Globus pallidus (tissue), 1 donor: ENCODE results near the gene PATE3.

Experiments used
- DNase-seq: peaks from one replicate; pipeline ENCODE4 v3.0.0-alpha.2; 2015; ENCODE audit warnings: low spot score

The PATE3 gene

GRCh38 chr11:125787827-125788226 lies at the start of gene PATE3:
Gene PATE3, plus strand, starts transcription at chr11:125788127. Its CDS starts 25 bp downstream, at chr11:125788152.
- no peak for DNase-seq

GRCh38 chr11:125740617-125741016 lies 47.3 kb upstream of the PATE3 start:
- no peak for DNase-seq

- DNase-seq, result no peak
Observed at GRCh38 chr11:125743681-125744080, 44.2 kb upstream of the PATE3 start.

GRCh38 chr11:125745979-125746378 lies 41.9 kb upstream of the PATE3 start, which contains the start of gene PATE1:
Gene PATE1, plus strand, starts transcription at chr11:125746279. Its CDS starts 26 bp downstream, at chr11:125746305.
- no peak for DNase-seq

GRCh38 chr11:125750629-125751028 lies 37.3 kb upstream of the PATE3 start:
- no peak for DNase-seq

- DNase-seq, result no peak
Observed at GRCh38 chr11:125756050-125756449, 31.9 kb upstream of the PATE3 start.

GRCh38 chr11:125762445-125762844 lies 25.5 kb upstream of the PATE3 start:
- DNase-seq, result no peak

- DNase-seq, result no peak
Observed at GRCh38 chr11:125763483-125763882, 24.4 kb upstream of the PATE3 start.

- no peak for DNase-seq
Observed at GRCh38 chr11:125766251-125766650, 21.7 kb upstream of the PATE3 start.

GRCh38 chr11:125768336-125769046 lies 19.4 kb upstream of the PATE3 start:
- no peak for DNase-seq

- DNase-seq, result no peak
Observed at GRCh38 chr11:125770583-125770982, 17.3 kb upstream of the PATE3 start.

- no peak for DNase-seq
Observed at GRCh38 chr11:125772834-125773505, 15.0 kb upstream of the PATE3 start.

- DNase-seq, result no peak
Observed at GRCh38 chr11:125773516-125773915, 14.4 kb upstream of the PATE3 start.

GRCh38 chr11:125777309-125777708 lies 10.6 kb upstream of the PATE3 start:
- no peak for DNase-seq

GRCh38 chr11:125778728-125779127 lies 9.2 kb upstream of the PATE3 start, which contains the start of gene PATE2:
Gene PATE2, minus strand, starts transcription at chr11:125778828. Its CDS starts 55 bp downstream, at chr11:125778773.
- DNase-seq, result no peak

GRCh38 chr11:125784678-125785077 lies 3.2 kb upstream of the PATE3 start:
- DNase-seq, result no peak

- DNase-seq, result no peak
Observed at GRCh38 chr11:125790825-125791224, 2.9 kb downstream of the PATE3 start.

GRCh38 chr11:125797641-125798040 lies 9.7 kb downstream of the PATE3 start:
- no peak for DNase-seq

GRCh38 chr11:125799808-125800207 lies 11.9 kb downstream of the PATE3 start:
- DNase-seq, result no peak

- DNase-seq, result no peak
Observed at GRCh38 chr11:125802387-125802786, 14.5 kb downstream of the PATE3 start.

GRCh38 chr11:125807909-125808308 lies 20.0 kb downstream of the PATE3 start:
- DNase-seq, result no peak

- DNase-seq, result no peak
Observed at GRCh38 chr11:125833016-125833415, 45.1 kb downstream of the PATE3 start, which contains the start of gene PATE4. Gene PATE4, plus strand, starts transcription at chr11:125833316. Its CDS starts 44 bp downstream, at chr11:125833360.

- DNase-seq, result no peak
Observed at GRCh38 chr11:125835748-125836147, 47.8 kb downstream of the PATE3 start.
